HEK293T (cell line): Measurements from ENCODE around the gene RFX3.

Experiments
- ARNT ChIP-seq: fragments of 450-650 bp; IDR thresholded peaks from 2 replicates; pipeline ENCODE4 v1.6.1; 2017; ENCODE audit warnings: mild to moderate bottlenecking
- ELF4 ChIP-seq: fragments of 450-650 bp; IDR thresholded peaks from 2 replicates; pipeline ENCODE4 v1.6.1; 2017; ENCODE audit warnings: antibody characterized with exemption
- FOXA1 ChIP-seq: fragments of 450-650 bp; IDR thresholded peaks from 2 replicates; pipeline ENCODE4 v1.6.1; 2016; ENCODE audit warnings: mild to moderate bottlenecking
- NFRKB ChIP-seq: fragments of 450-650 bp; IDR thresholded peaks from 2 replicates; pipeline ENCODE4 v1.6.1; 2016; ENCODE audit warnings: mild to moderate bottlenecking, moderate library complexity
- PKNOX1 ChIP-seq: fragments of 450-650 bp; IDR thresholded peaks from 2 replicates; pipeline ENCODE4 v1.6.1; 2016
- SP1 ChIP-seq: fragments of 450-650 bp; IDR thresholded peaks from 2 replicates; pipeline ENCODE4 v1.6.1; 2017
- SUZ12 ChIP-seq: fragments of 450-650 bp; IDR thresholded peaks from 2 replicates; pipeline ENCODE4 v1.6.1; 2016; ENCODE audit warnings: mild to moderate bottlenecking

- TF ChIP-seq NFRKB (no peak), SUZ12 (no peak), FOXA1 (no peak), ELF4 (no peak), PKNOX1 (no peak), SP1 (no peak), ARNT (no peak)
These were observed 93.9 kb downstream of the RFX3 start for GRCh38 chr9:3431890-3432289.
